Stimulated activated CD8-positive, alpha-beta memory T cell treated with anti-CD3 and anti-CD28 coated beads, Interleukin-7, amount 100 ng/mL, for 1 hour (primary cell): ENCODE results near the gene NARS2.
"Not testable (repeated sequence)": the region's sequence is repeated elsewhere in the genome, so short reads cannot be mapped to it uniquely, and the experiment has no call there.

Experiments
- DNase-seq, 2 donors: peaks; one replicate each; pipeline ENCODE4 v3.0.0-alpha.2; 2020; ENCODE audit warnings: low read depth in 2 of 2

The NARS2 gene

DNA sequence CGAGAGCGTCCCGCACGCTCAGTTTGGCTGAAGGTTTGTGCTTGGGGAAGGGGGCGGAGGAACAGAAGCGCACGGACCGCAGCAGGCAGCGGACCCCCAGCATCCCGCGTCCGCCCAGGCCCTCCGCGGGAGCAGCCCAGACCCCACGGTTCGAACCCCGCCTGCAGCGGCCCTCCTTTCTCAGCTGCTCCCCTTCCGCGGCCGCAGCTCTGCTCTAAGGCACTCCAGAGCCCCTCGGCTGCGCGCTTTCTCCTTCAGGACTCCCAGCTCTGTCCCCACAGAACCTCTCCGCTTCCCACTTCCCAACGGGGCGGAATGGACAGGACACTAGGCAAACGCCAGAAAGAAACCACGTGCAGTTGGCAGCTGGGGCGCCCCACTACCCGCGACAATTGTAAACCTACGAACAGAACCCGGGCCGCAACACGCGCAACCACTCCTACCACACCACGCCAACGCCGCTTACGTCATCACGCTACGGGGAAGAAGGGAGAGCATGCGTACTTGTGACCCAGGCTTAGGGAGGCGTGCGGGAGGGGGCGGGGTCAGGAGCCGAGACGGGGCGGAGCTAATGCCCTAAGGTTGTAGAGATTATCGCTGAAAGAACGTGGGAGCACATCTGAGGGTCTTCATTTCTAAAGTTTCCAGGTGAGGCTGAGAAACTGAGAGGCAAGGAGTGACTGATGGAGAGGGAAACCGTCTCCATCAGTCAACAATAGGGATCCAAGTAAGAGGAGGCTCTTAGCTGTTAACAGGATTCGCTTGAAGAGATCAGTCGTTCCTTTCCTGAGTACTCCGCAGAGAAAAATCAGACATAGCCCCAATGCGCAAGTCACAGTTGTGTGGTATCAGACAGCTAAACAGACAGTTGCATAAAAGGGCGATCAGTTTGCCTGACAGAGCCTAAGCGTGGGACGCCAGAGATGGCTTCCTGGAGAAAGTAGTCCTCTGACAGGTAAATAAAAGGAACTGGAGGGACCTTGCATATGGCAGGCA lies at the start of gene NARS2:
NARS2 (minus strand) TSS at position 479 of the 996 bp plus-strand sequence; CDS start at position 103, 376 bp downstream.
- DNase-seq, result peak; percentile 94 to 96

- DNase-seq, result no peak
These were observed 48.0 kb upstream of the NARS2 start for GRCh38 chr11:78622666-78623065.

DNA sequence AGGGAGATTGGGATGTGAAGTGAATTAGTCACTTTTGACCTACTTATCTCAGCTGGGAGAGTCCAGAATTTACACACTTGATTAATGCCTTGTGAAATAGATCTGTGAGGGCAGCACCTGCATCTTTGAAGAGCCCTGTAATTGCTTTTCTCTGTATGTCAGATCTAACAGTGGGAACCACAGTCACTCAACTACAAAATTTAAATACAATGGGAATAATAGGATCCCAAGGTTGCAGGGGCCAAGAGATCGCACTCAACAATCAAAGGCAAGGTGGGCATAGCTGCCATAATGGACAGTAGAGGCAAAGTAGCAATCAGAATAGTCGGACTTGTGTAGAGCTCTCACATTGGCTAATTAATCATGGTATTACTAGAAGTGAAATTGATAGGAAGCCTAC lies 45.5 kb upstream of the NARS2 start:
- DNase-seq, result no peak

DNA sequence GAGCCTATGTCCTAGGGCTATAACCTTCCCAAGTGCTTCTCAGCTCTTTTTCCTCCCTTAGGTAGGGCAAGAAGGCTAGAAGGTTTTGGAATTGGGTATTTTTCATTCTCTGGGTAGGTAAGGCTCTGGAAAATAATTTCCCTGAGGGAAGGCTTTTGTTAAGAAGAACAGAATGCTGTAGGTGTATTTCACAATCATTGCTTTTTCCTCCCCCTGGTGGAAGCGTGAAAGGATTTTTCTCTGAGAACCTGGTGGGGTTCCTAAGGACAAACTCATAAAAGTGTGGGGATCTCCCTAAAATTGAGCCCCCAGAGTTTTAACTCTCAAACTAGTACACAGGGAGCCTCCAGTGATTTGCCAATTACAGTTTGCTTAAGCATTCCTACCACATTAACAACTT lies 41.1 kb upstream of the NARS2 start:
- no peak for DNase-seq

DNA sequence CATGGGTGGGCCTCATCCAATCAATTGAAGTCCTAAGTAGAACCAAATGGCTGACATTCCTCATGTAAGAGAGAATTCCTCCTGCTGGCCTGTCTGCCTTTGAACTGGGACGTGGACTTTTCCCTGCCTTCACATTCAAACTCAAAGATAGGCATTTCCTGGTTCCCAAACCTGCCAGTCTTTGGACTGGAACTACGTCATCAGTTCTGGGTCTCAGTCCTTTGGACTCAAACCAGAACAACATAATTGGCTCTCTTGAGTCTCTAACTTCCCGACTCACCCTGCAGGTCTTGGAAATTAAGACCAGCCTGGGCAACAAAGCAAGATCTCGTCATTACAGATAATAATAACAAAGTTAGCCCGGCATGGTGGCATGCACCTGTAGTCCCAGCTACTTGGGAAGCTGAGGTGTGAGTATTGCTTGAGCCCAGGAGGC lies 38.7 kb upstream of the NARS2 start:
- no peak for DNase-seq

GRCh38 chr11:78612721-78613377 lies 38.2 kb upstream of the NARS2 start:
- DNase-seq, result no peak

- not testable (repeated sequence) for DNase-seq
These were observed 34.7 kb upstream of the NARS2 start for GRCh38 chr11:78609321-78609720.

DNA sequence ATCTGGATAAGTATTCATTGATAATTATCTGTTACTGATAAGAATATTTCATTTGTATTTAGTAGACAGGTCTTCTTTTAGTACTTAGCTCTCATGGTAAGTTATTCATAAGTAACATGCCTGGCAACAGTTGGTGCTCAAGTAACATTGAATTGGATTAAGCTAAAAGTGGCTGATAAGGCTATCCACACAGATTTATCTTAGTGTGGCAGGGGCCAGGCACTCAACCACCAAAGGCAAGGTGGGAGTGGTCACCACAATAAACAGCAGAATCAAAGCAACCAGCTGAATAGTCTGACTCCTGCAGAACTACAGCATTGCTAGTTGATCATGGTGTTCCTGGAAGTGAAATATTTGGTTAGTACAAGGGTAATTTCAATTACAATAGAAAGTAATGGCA lies 33.0 kb upstream of the NARS2 start:
- DNase-seq, result no peak

- DNase-seq, result no peak
These were observed 32.0 kb upstream of the NARS2 start for GRCh38 chr11:78606667-78607066.

DNA sequence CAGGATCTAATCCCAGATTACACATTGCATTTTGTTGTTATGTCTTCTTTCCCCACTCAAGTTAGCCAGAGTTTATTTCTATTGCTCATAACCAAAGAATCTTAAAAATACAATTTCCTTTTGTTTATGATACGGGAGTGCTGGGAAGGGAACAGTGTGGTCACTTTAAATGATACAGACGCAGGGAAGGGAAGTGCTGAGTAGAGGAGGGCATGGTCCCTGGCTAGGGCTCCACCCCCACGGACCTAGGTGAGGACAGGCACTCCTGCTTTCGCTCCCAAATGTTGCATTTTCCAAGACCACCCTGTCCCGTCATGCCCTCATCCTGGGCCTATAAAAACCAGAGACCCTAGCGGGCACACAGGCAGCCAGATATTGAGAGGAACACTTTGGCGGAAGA lies 30.6 kb upstream of the NARS2 start:
- no peak for DNase-seq

GRCh38 chr11:78603792-78604191 lies 29.1 kb upstream of the NARS2 start:
- DNase-seq, result no peak

GRCh38 chr11:78602771-78603170 lies 28.1 kb upstream of the NARS2 start:
- not testable (repeated sequence) for DNase-seq

GRCh38 chr11:78601066-78601465 lies 26.4 kb upstream of the NARS2 start:
- not testable (repeated sequence) for DNase-seq

- not testable (repeated sequence) for DNase-seq
These were observed 22.9 kb upstream of the NARS2 start for GRCh38 chr11:78597579-78597978.

GRCh38 chr11:78595436-78596130 lies 20.9 kb upstream of the NARS2 start:
- DNase-seq, result no peak

DNA sequence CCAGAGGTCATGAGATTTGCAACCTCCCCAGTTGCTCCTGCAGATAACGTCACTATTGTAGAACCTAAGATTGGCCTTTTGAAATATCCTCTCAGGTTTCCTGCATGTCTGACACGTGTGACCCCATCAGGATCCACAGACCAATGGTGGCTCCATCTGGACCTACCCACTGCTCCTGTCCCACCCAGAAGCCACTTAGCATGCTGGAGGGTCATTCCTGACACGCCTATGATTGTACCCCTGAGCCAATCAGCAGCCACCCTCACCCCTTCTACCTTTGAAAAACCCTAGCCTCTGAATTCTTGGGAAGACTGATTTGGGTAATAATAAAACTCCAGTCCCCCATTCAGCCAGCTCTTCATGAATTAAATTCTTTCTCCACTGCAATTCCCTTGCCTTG lies 20.1 kb upstream of the NARS2 start:
- DNase-seq, result no peak

GRCh38 chr11:78588517-78588916 lies 13.9 kb upstream of the NARS2 start:
- no peak for DNase-seq

GRCh38 chr11:78587446-78587845 lies 12.8 kb upstream of the NARS2 start:
- no peak for DNase-seq

- DNase-seq, result no peak
These were observed 11.9 kb upstream of the NARS2 start for GRCh38 chr11:78586452-78587046.

DNA sequence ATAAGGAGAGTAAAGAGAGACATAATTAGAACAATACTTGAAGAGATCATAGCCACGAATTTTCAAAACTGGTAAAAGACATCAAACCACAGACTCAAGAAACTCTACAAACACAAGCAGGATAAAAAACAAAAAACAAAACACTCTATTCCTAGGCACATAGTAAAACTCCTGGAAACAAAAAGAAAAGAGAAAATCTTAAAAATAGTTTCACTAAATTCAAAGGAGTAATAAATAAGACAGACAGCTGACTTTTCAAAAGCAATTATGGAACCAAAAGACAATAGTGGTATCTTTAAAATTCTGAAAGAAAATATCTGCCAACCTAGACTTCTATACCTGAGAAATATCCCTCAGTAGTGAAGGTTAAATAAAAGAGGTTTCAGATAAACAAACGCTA lies 9.2 kb upstream of the NARS2 start:
- DNase-seq, result no peak

DNA sequence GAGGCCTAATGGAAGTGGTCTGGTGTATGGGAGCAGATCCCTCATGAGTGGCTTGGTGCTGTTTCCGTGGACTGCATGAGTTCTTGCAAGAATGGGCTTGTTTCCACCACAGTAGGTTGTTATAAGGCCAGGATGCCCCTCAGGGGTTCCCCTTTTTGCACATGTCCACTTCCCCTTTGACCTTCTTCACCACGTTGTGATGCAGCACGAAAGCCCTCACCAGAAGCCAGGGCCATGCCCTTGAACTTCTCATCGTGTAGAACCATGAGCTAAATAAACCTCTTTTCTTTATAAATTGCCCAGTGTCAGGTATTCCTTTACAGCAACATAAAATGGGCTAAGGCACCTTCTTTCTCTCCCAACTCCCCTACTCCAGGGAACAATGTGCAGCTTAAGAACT lies 2.8 kb upstream of the NARS2 start:
- DNase-seq, result no peak

GRCh38 chr11:78576549-78577097 lies 2.0 kb upstream of the NARS2 start:
- no peak for DNase-seq
